ENCODE results near the gene EFNA3.

The EFNA3 gene

GRCh38 chr1:155068599-155068998 is 10.0 kb upstream of the EFNA3 start:
- Histone ChIP-seq H3K4me3 (ENCODE audit: low read depth in 1 of 2, low read length in 2 of 2) (no peak overlapping the region), H3K4me1 (ENCODE audit: control insufficient read depth in 1 of 2, insufficient read depth in 2 of 2, low read length in 2 of 2) (peaks cover 25 to 37% of the 10 kb centered on the region in 2 donors)

DNA sequence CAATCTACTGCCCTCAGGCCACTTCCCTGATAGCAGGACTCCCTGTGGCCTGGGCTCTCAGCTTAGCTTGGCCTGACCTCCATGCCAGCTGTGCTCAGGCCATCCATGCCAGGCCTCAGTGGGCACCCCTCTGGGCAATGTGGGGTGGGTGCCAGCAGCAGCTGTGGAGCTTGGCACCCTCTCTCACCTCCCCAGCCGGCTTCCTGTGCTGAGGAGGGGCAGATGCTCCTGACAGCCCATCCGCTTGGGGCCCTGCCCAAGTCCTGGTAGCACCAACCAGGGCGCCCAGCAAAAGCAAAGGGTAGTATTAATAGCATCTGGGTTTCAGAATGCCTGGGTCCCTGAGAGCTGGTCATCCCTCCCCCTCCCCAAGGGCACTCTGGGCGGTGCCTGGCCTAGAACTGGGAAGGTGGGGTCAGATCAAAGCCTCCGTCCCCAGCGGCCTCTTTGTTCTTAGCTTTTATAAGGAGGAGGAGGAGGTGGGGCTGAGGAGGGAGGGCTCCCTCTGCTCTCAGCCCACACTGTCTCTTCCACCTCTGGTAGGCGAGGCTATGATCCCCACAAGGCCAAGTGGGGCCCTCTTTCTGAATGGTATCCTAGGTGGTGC is 9.0 kb upstream of the EFNA3 start:
- no peak overlapping the region for H3K9ac ChIP-seq (ENCODE audit: low read depth in 1 of 2, low read length in 2 of 2)
- peaks cover 19 to 31% of the 10 kb centered on the region in 2 donors for H3K4me1 ChIP-seq (ENCODE audit: control insufficient read depth in 1 of 2, insufficient read depth in 2 of 2, low read length in 2 of 2)
- H3K4me3 ChIP-seq (ENCODE audit: low read depth in 1 of 2, low read length in 2 of 2), result no peak overlapping the region
- H3K27me3 ChIP-seq (ENCODE audit: control insufficient read depth in 1 of 2, insufficient read depth in 2 of 2, low read length in 2 of 2), result no peaks in the 10 kb centered on the region
- H3K36me3 ChIP-seq (ENCODE audit: control insufficient read depth in 1 of 2, insufficient read depth in 2 of 2, low read length in 2 of 2), result peaks cover 0 to 18% of the 10 kb centered on the region in 2 donors
- no peaks in the 10 kb centered on the region for H3K9me3 ChIP-seq (ENCODE audit: control insufficient read depth in 1 of 2, low read length in 2 of 2)
- no peak overlapping the region for H3K27ac ChIP-seq (ENCODE audit: low read depth, low read length)

More at GRCh38 chr1:155068599-155068998, 10.0 kb upstream of the EFNA3 start:
- no peak overlapping the region for H3K9ac ChIP-seq (ENCODE audit: low read depth in 1 of 2, low read length in 2 of 2)
- H3K36me3 ChIP-seq (ENCODE audit: control insufficient read depth in 1 of 2, insufficient read depth in 2 of 2, low read length in 2 of 2), result peaks cover 0 to 18% of the 10 kb centered on the region in 2 donors
- H3K9me3 ChIP-seq (ENCODE audit: control insufficient read depth in 1 of 2, low read length in 2 of 2), result no peaks in the 10 kb centered on the region
- H3K27me3 ChIP-seq (ENCODE audit: control insufficient read depth in 1 of 2, insufficient read depth in 2 of 2, low read length in 2 of 2), result no peaks in the 10 kb centered on the region
- H3K27ac ChIP-seq (ENCODE audit: low read depth, low read length), result no peak overlapping the region

DNA sequence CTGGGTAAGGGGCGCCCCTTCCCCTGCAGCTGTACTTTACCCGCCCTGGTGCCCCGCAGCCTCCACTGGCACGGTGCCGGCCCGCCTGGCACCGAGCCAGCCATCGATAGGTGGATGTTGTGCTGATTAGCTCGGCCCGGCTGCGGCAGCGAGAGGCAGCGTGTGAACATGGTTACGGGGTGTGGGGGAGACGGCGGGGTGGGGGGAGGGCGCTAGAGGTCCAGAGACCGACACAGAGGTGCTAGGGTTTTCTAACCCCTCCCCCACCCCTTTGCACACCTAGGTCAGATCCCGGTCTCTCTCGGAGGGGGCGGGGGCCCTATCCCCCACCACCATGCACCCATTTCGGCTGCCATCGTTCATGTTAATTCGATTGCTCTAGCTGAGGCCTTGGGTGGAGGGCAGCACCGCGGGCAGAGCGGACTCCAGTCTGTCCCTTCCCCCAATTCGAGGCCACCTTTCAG is 8.4 kb upstream of the EFNA3 start:
- H3K4me3 ChIP-seq (ENCODE audit: low read depth in 1 of 2, low read length in 2 of 2), result peak overlapping the region; percentile 60 to 64
- H3K9me3 ChIP-seq (ENCODE audit: control insufficient read depth in 1 of 2, low read length in 2 of 2), result no peaks in the 10 kb centered on the region
- peak overlapping the region; percentile 49 to 63 for H3K9ac ChIP-seq (ENCODE audit: low read depth in 1 of 2, low read length in 2 of 2)
- H3K4me1 ChIP-seq (ENCODE audit: control insufficient read depth in 1 of 2, insufficient read depth in 2 of 2, low read length in 2 of 2), result peaks cover 14 to 25% of the 10 kb centered on the region in 2 donors
- H3K36me3 ChIP-seq (ENCODE audit: control insufficient read depth in 1 of 2, insufficient read depth in 2 of 2, low read length in 2 of 2), result peaks cover 0 to 18% of the 10 kb centered on the region in 2 donors
- no peak overlapping the region for H3K27ac ChIP-seq (ENCODE audit: low read depth, low read length)
- H3K27me3 ChIP-seq (ENCODE audit: control insufficient read depth in 1 of 2, insufficient read depth in 2 of 2, low read length in 2 of 2), result no peaks in the 10 kb centered on the region

GRCh38 chr1:155070721-155071569 is 7.7 kb upstream of the EFNA3 start:
- peak overlapping the region; percentile 60 to 64 for H3K4me3 ChIP-seq (ENCODE audit: low read depth in 1 of 2, low read length in 2 of 2)
- H3K9ac ChIP-seq (ENCODE audit: low read depth in 1 of 2, low read length in 2 of 2), result peak overlapping the region; percentile 49 to 63
- no peaks in the 10 kb centered on the region for H3K27me3 ChIP-seq (ENCODE audit: control insufficient read depth in 1 of 2, insufficient read depth in 2 of 2, low read length in 2 of 2)
- no peaks in the 10 kb centered on the region for H3K9me3 ChIP-seq (ENCODE audit: control insufficient read depth in 1 of 2, low read length in 2 of 2)
- peaks cover 14 to 24% of the 10 kb centered on the region in 2 donors for H3K4me1 ChIP-seq (ENCODE audit: control insufficient read depth in 1 of 2, insufficient read depth in 2 of 2, low read length in 2 of 2)
- H3K27ac ChIP-seq (ENCODE audit: low read depth, low read length), result no peak overlapping the region
- H3K36me3 ChIP-seq (ENCODE audit: control insufficient read depth in 1 of 2, insufficient read depth in 2 of 2, low read length in 2 of 2), result peaks cover 0 to 18% of the 10 kb centered on the region in 2 donors

GRCh38 chr1:155071701-155072100 is 6.9 kb upstream of the EFNA3 start:
- H3K27ac ChIP-seq (ENCODE audit: low read depth, low read length), result no peak overlapping the region
- H3K4me1 ChIP-seq (ENCODE audit: control insufficient read depth in 1 of 2, insufficient read depth in 2 of 2, low read length in 2 of 2), result peaks cover 14 to 17% of the 10 kb centered on the region in 2 donors
- H3K36me3 ChIP-seq (ENCODE audit: control insufficient read depth in 1 of 2, insufficient read depth in 2 of 2, low read length in 2 of 2), result peaks cover 0 to 13% of the 10 kb centered on the region in 2 donors
- H3K27me3 ChIP-seq (ENCODE audit: control insufficient read depth in 1 of 2, insufficient read depth in 2 of 2, low read length in 2 of 2), result no peaks in the 10 kb centered on the region
- no peaks in the 10 kb centered on the region for H3K9me3 ChIP-seq (ENCODE audit: control insufficient read depth in 1 of 2, low read length in 2 of 2)
- no peak overlapping the region for H3K4me3 ChIP-seq (ENCODE audit: low read depth in 1 of 2, low read length in 2 of 2)
- no peak overlapping the region for H3K9ac ChIP-seq (ENCODE audit: low read depth in 1 of 2, low read length in 2 of 2)

- Histone ChIP-seq H3K27ac (ENCODE audit: low read depth, low read length) (no peak overlapping the region), H3K4me1 (ENCODE audit: control insufficient read depth in 1 of 2, insufficient read depth in 2 of 2, low read length in 2 of 2) (peaks cover 12 to 14% of the 10 kb centered on the region in 2 donors)
Measured at GRCh38 chr1:155072531-155073289, 5.9 kb upstream of the EFNA3 start.

DNA sequence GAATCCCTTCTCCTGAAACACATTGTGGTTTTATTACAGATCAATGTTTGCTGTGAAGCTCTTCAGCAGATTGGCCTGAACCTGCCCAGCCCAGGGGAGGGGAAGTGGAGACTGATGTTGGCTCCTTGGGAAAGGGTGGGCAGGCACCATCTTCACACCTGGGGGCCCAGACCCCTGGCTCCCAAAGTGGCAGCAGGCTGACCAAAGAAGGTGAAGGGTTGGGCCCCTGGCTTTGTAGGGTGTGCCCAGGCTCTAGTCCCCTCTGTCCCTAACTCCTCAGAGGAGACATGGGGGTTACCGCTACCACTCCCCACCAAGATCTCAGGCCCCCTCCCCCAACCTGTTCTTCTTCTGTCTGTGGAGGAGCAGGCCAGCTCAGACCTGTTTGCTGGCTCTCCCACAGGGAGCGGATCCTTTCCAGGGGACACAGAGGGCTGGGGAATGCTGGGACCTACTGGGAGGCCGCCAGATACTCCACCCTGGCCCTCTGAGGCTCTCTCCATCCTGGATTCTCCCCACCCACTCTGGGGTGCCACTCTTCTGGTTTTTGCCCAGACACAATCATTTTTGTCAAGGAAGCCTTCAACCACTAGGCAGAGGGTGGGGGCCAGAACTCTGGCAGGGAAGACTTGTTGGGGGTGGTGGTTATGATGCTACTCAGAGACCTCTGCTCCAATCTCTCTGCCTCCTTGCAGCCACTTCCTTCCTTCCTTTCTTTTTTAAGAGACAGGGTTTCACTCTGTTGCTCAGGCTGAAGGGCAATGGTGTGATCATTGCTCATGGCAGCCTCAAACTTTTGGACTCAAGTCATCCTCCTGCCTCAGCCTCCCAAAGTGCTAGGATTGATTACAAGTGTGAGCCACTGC is 5.0 kb upstream of the EFNA3 start:
- no peak overlapping the region for H3K9ac ChIP-seq (ENCODE audit: low read depth in 1 of 2, low read length in 2 of 2)
- H3K4me1 ChIP-seq (ENCODE audit: control insufficient read depth in 1 of 2, insufficient read depth in 2 of 2, low read length in 2 of 2), result peaks cover 15 to 19% of the 10 kb centered on the region in 2 donors
- no peak overlapping the region for H3K4me3 ChIP-seq (ENCODE audit: low read depth in 1 of 2, low read length in 2 of 2)
- no peaks in the 10 kb centered on the region for H3K9me3 ChIP-seq (ENCODE audit: control insufficient read depth in 1 of 2, low read length in 2 of 2)
- H3K27ac ChIP-seq (ENCODE audit: low read depth, low read length), result no peak overlapping the region
- H3K36me3 ChIP-seq (ENCODE audit: control insufficient read depth in 1 of 2, insufficient read depth in 2 of 2, low read length in 2 of 2), result peaks cover 0 to 1% of the 10 kb centered on the region in 2 donors
- no peaks in the 10 kb centered on the region for H3K27me3 ChIP-seq (ENCODE audit: control insufficient read depth in 1 of 2, insufficient read depth in 2 of 2, low read length in 2 of 2)

More at GRCh38 chr1:155072531-155073289, 5.9 kb upstream of the EFNA3 start:
- H3K36me3 ChIP-seq (ENCODE audit: control insufficient read depth in 1 of 2, insufficient read depth in 2 of 2, low read length in 2 of 2), result peaks cover 0 to 7% of the 10 kb centered on the region in 2 donors
- no peaks in the 10 kb centered on the region for H3K27me3 ChIP-seq (ENCODE audit: control insufficient read depth in 1 of 2, insufficient read depth in 2 of 2, low read length in 2 of 2)
- no peak overlapping the region for H3K4me3 ChIP-seq (ENCODE audit: low read depth in 1 of 2, low read length in 2 of 2)
- H3K9me3 ChIP-seq (ENCODE audit: control insufficient read depth in 1 of 2, low read length in 2 of 2), result no peaks in the 10 kb centered on the region
- no peak overlapping the region for H3K9ac ChIP-seq (ENCODE audit: low read depth in 1 of 2, low read length in 2 of 2)

- Histone ChIP-seq H3K9me3 (ENCODE audit: control insufficient read depth in 1 of 2, low read length in 2 of 2) (no peaks in the 10 kb centered on the region), H3K4me3 (ENCODE audit: low read depth in 1 of 2, low read length in 2 of 2) (no peak overlapping the region), H3K36me3 (ENCODE audit: control insufficient read depth in 1 of 2, insufficient read depth in 2 of 2, low read length in 2 of 2) (no peaks in the 10 kb centered on the region), H3K4me1 (ENCODE audit: control insufficient read depth in 1 of 2, insufficient read depth in 2 of 2, low read length in 2 of 2) (peaks cover 22 to 27% of the 10 kb centered on the region in 2 donors), H3K27ac (ENCODE audit: low read depth, low read length) (no peak overlapping the region), H3K9ac (ENCODE audit: low read depth in 1 of 2, low read length in 2 of 2) (no peak overlapping the region), H3K27me3 (ENCODE audit: control insufficient read depth in 1 of 2, insufficient read depth in 2 of 2, low read length in 2 of 2) (peaks cover 15 to 16% of the 10 kb centered on the region in 2 donors)
Measured at GRCh38 chr1:155075535-155075934, 3.1 kb upstream of the EFNA3 start.

DNA sequence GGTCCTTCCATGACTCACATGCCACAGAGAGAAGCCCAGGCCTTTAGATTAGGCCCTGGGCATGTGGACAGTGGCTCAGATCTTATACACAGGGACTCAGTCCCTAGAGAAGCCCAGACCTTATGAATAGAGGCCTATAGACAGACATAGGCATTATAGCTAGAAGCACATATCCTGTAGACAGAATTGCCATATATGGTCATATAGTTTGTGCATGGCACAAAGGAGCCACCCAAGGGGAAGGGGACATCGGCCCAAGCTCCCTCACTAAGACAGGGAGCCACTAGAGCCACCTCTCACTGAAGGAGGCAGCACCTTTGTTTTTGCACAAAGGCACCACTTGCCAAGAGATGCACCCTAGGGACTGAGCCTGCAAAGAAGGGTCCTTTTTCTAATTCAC is 2.3 kb upstream of the EFNA3 start:
- no peak overlapping the region for H3K27ac ChIP-seq (ENCODE audit: low read depth, low read length)
- H3K4me3 ChIP-seq (ENCODE audit: low read depth in 1 of 2, low read length in 2 of 2), result no peak overlapping the region
- peaks cover 24 to 28% of the 10 kb centered on the region in 2 donors for H3K4me1 ChIP-seq (ENCODE audit: control insufficient read depth in 1 of 2, insufficient read depth in 2 of 2, low read length in 2 of 2)
- H3K9me3 ChIP-seq (ENCODE audit: control insufficient read depth in 1 of 2, low read length in 2 of 2), result no peaks in the 10 kb centered on the region
- peaks cover 22 to 24% of the 10 kb centered on the region in 2 donors for H3K27me3 ChIP-seq (ENCODE audit: control insufficient read depth in 1 of 2, insufficient read depth in 2 of 2, low read length in 2 of 2)
- H3K36me3 ChIP-seq (ENCODE audit: control insufficient read depth in 1 of 2, insufficient read depth in 2 of 2, low read length in 2 of 2), result no peaks in the 10 kb centered on the region
- H3K9ac ChIP-seq (ENCODE audit: low read depth in 1 of 2, low read length in 2 of 2), result no peak overlapping the region

All from duodenal mucosa (tissue), 2 donors.